SKM-1 (cell line): ENCODE results near the gene GRPEL2.
A peak's percentile ranks its signal among the peaks of the same experiment; 100 is the strongest.

Experiments used
- DNase-seq: peaks from one replicate; lab custom pipeline; 2025; ENCODE audit not compliant: unreplicated experiment; lab: John Stamatoyannopoulos, UW

GRPEL2 gene

DNA sequence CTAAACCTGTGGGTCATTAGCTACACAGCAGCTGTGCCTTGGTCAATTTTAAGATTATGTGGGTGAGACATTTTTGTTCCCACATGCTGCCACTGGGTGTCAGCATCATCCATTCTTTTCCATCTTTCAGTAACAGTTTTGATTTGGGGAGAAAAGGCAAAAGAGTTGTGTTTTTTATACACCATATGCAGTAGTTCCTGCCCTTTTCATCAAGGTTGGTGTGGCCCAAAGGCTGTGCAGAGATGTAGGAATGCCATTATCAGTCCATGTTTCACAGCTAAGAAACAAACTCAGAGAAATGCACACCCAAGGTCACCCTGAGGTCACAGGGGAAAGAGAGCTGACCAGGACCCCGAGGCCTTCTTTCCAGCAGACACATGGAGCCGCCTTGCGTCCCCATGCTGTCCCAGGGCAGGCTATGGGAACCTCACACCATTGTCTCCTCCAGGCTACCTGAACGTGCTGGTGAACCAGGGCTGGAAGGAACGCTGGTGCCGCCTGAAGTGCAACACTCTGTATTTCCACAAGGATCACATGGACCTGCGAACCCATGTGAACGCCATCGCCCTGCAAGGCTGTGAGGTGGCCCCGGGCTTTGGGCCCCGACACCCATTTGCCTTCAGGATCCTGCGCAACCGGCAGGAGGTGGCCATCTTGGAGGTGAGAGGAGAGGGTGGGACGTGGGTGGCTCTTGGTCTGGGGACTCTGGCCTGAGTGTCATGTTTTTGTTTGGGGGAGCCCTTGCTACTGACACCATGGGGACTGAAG, 27.8 kb upstream of the GRPEL2 start:
- DNase-seq, result peak; percentile 28

DNA sequence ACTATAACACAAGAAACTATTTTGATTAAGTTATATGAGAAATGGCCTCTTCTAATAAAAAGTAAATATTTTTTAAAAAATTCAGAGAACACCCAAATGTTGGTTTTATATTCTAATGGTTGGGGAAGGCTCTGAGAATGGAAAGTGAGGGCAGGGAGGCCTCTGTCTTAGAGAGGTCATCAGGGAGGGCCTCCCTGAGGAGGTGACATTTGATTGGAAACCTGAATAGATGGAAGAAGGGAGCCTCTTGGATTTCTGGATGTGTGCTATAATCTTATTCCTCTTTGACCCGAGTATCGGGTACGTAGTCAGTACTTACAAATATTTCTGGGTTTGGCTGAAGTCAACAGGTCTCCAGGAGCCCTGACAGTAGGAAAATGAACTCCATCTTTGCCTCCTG, 26.1 kb upstream of the GRPEL2 start:
- DNase-seq, result no peak

DNA sequence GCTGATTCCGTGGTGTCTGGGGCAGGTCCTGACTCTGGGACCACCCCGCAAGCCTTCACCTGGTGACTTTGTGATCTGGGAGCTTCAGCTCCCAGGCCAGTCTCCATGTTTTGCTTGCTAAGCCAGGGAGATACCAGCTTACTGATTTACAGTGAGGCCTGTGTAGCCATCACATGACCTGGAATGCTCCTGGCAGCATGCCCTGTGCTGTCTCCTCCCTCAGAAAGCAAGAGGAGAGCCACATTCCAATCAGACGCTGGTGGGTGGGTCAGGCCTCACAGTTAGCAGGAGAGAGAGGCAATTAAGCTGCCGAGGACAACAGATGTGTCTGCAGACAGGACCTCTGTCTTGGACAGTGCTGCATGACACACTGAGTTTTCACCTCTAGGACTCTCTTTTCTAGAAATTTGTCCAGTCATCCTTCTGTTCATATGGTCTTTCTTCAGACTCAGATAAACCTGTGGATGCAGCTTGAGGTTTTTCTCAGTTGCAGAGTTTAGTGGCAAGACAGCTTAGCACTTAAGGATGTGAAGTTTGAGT, 24.4 kb upstream of the GRPEL2 start:
- no peak for DNase-seq

DNA sequence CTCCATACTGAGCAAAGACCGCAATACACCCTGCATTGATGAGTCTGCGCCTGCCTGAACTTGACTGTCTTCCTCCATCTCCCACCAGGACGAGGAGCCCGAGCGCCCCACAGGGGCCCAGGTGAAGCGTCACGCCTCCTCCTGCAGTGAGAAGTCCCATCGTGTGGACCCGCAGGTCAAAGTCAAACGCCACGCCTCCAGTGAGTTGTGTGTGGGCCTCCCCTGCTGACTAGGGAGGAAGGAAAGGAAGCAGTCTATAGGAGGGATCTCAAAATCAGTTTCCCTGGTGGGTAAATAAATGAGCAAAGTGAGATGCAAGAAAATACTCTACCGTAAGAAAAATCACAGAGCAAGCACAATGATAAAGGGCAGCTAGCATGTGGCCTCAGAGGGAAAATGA, 22.8 kb upstream of the GRPEL2 start:
- DNase-seq, result no peak

DNA sequence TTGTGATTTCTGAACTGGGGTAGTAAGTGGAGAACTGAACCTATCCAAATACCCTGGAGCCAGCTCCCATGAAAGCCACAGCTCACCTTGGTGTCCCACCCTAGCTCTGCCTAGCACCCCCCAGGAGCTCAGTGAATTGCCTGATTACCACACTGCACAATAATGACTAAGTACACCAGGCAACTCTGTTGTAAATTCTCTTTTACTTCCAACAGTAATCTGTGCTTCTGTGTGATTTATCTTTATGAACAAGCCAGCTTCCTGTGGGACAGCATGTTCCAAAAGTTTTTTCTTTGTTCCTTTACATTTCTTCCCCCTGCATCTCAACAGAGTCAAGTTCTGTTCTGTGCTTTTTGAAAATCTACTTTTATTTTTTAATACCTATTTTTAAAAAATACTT, 22.1 kb upstream of the GRPEL2 start:
- DNase-seq, result no peak

DNA sequence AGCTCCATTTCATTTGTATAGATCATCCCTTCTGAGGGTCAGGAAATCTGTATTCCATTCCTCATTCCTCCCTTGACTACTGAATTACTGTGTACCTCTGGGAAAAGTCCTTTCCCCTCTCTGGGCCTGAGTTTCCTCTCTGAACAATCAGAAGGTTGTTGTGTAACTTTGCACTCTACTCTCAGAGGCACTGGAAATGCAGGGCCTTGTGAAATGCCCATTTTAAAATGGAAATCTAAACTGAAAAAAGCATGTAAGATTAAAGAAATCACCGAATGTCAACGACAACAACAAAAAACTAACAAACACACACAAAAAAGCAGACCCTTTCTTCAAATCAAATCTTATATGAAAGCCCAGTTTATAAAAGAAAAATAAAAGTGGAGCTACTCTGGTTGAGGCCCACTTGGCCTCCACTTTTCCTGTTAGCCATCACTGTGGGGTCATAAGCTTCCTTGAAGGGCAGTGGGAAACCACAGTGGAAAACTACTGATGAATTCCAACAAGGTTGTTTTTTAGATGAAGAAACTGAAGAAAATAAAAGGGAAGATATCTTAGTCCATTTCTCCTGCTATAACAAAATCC, 21.6 kb upstream of the GRPEL2 start:
- no peak for DNase-seq

DNA sequence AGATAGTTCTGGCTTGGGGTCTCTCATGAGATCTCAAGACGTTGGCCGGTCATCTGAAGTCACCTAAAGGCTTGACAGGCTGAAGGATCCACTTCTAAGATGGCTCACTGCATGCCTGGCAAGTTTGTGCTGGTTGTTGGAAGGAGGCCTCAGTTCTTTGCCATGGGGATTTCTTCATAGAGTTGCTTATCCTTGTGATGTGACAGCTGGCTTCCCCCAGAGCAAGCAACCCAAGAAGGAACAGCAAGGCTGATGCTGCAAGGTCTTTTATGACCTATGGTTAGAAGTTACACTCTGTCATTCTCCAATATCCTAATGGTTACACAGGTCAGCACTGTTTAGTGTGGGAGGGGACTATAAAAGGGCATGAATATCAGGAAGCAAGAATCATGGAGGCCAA, 20.7 kb upstream of the GRPEL2 start:
- no peak for DNase-seq

DNA sequence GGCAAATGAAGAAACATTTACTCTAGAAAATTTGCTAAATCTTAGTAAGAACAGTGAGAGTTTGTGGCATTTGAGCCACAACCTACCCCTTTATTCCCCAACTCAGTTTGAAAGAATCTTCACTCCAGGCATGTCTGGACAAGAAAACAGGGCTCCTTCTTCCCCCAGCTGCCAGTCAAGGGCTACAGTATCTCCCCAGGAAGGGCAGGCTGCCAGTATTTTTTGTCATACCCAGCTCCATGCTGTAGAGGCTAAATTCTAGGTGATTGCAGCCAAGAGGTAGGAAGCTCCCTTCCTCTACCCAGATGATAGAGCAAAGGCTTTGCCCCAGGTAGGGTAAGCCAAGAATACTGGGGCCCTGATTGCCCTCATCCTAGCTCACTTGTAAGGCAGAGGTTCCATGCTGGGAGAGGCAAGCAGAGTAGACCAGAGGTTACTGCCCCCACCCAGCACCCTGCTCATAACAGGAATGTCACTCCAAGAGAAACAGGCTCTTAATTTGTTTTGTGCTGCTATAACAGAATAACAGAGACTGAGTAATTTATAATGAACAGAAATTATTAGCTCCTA, 20.0 kb upstream of the GRPEL2 start:
- no peak for DNase-seq

DNA sequence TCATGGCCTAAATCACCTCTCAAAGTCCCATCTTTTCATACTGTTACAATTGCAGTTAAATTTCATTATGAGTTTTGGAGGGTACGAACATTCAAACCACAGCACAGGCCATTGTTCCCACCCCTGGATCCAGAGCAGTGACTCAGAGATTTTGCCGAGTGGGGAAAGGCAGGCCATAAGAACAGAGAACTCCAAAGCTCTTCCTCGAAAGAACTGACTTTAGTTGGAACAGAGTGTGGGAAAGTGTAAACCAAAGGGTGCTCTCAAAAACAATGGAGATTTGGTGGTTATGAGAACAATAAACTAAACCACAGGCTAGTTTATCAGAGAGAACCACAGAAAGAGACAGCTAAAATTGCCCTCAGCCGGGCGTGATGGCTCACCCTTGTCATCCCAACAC, 19.4 kb upstream of the GRPEL2 start:
- no peak for DNase-seq

DNA sequence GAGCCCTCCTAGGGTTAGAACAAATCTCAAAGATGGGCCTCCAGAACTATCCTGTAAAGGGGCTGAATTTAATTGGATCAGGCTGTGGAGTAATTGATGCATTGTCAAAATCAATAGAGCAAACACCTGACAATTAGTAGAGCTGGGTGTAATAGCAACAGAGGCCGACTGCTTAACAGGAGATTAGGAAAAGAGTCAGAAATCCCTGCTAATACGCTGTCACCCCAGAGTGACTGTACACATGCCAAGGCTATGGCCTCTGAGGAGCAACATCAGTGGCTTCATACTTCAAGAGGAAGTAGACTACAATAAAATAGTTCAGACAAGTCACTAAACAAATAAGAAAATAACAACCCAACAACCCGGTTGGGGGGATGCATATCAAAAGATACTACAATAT, 18.7 kb upstream of the GRPEL2 start:
- no peak for DNase-seq

DNA sequence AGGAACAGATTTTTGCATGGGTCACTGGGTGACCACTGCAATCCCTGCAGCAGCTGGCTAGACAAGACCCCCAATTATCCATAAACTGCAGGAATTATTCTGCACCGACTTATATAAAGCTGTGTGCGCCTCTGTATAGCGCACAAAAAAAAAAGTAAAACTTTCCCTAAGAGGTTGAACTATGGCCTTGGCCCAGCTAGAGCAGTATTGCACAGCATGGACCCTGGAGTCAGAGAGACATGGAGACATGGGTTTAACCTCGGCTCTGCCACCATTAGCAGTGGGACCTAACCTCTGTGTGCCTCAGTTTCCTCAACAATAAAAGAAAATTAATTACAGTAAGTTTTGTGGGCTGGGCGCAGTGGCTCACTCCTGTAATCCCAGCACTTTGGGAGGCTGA, 17.1 kb upstream of the GRPEL2 start:
- no peak for DNase-seq

DNA sequence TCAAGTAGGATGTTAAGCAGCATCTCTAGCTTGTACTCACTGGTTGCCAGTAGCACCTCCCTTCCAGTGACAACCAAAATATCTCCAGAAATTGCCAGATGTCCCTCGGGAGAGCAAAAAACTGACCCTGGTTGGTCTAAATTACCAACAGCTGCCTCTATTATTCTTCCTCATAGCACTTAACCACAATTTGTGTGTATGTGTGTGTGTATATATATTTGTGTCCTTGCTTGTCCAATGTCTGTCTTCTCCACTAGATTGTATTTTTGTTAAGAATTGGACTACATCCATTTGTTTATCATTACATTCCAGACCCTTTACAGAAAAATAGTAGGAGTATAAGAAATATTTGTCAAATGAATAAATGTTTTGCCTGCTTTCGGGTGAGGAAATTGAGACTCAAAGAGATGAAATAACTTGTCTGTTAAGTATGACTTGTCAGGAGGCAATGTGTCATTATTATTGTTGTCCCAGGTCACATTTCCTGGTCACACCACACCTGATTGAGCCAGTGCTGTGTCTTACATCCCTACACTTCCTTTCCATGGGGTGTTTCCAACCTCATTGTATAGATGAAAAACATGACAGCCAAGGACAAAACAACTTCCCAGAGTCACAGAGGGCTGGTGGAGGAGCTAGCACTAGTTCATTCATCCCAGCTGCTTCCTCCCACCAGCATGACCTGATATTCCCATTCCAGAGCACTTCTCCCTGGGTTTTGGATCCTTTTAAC, 11.4 kb upstream of the GRPEL2 start:
- DNase-seq, result no peak

DNA sequence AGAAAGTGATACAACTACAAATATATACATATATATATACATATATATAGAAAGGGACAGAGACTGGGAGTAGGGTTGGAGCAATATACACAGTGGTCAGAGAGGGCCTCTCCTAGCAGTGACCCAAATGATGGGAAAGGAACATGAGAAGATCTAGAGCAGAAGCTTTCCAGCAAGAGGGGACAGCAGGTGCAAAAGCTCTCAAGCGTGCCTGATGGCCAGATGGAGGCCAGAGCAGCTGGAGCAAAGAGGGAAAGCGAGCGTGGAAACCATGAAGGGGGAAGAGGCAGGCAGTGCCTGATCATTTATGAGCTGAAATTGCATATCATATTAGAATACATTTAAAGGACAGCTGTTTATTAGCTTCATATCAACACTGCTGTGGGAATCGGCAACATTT, 7.6 kb upstream of the GRPEL2 start:
- DNase-seq, result no peak

DNA sequence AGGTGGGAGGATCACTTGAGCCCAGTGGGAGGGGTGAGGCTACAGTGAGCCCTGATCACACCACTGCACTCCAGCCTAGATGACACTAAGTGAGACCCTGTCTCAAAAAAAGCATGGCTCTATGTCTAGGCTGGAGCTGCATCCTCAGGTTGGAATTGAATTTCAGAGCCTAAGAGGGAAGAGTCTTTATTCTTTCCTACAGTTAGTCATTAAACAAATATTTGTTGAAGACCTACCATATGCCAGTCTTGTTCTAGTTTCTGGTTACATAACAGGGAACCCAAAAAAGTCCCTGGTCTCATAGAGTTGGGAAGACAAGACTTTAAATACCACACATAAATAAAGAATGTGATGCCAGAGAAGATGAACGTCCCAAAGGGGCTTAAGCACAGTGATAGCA, 6.9 kb upstream of the GRPEL2 start:
- no peak for DNase-seq

DNA sequence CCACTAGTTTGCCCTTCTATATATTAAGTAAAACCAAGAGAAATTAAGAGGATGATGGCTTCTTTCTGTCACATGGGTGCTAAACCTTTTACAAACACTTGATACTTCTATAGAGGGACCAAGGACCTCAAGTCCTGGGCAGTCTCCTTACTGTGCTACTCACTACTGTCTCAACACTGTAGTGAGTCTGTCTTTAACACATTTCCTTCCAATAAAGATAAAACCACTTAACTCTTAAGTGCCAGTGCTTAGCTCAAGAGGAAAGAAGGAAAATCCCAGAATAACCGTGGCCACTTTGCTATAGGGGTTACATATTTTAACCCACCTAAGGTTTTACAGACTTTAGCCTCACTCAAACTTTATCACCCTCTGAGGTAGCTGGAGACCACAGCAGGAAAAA, 4.4 kb upstream of the GRPEL2 start:
- no peak for DNase-seq

DNA sequence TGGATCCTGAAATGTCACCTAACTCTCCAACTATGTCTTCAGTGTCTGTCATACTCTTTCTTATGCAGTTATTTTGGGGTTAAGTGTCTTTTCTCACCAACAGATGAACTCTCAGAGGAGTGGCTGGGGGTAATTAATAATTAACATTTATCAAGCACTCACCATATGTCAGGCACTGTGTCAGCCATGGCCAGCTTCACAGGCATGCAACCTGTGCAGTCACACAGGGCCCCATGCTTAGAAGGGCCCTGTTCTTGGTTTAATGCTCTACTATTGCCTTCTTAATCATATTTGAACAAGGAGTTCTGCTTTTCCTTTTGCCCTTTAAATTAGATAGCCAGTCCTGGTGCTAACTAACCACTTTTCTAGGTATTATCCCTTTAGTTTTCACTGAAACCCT, 3.4 kb upstream of the GRPEL2 start:
- DNase-seq, result no peak

DNA sequence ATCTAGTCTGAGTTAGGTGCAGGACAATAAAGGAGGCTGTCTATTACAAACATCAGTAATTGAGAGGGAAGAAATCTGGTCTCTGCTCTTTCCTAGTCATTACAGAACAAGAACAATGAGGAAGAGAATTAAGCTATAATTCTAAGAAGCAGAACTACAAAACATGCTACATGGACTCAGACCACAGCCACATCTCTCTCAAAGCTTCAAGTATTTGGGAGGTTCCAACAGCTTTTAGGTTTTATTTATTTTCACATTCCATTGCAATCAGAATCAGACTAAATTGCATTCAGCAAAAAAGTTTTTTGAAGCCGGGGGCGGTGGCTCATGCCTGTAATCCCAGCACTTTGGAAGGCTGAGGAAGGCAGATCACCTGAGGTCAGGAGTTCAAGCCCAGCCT, 1.1 kb upstream of the GRPEL2 start:
- DNase-seq, result no peak

DNA sequence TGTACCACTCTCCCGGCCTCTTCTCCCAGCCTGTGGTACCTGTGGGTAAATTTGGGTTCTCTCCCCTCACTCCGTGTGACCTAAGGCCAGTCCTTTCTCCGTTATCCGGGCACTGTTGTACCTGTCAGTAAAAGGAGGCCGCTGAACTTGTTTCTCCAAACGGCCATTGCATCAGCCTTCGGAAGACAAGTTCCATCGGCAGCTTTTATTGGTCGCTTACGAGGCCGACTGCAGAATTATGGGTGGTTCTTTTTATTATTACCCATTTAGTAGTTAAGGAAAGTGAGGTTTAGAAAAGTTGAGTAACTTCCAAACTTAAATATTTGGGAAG, 558 bp downstream of the GRPEL2 start:
- DNase-seq, result no peak

DNA sequence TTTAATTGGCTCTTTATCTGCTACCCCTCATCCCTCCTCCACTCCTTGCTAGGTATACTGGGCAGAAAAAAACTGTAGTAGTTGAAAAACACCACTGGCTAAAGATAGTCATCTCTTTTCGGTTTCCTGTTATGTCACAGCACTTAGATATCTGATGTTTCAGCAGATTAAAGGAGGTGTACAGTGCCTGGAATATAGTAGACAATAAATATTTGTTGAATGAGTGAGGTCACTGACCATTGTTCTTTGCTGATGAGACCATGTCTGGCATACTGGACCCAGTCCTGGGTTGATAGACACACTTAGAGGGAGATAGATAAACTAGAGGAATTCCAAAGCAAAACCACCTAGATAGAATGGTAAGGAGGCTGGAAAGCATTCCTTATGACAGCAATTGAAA, 3.2 kb downstream of the GRPEL2 start:
- no peak for DNase-seq

DNA sequence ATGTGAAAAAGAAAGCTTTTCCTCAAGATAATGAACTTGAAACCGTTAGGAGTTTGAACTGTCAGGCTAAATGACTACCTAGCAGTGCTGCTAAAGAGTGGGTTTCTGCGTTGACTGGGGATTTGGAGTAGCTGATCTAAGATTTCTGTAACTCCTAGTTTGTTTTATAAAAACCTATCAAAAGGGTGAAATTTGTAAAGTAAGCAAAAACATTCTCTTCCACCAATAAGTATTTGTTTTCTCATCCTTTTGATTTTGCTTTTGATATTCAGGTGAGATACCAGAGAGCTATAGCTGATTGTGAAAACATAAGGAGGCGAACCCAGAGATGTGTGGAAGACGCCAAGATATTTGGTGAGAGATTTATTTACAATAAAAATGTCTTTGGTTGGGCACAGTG, 4.1 kb downstream of the GRPEL2 start:
- no peak for DNase-seq

DNA sequence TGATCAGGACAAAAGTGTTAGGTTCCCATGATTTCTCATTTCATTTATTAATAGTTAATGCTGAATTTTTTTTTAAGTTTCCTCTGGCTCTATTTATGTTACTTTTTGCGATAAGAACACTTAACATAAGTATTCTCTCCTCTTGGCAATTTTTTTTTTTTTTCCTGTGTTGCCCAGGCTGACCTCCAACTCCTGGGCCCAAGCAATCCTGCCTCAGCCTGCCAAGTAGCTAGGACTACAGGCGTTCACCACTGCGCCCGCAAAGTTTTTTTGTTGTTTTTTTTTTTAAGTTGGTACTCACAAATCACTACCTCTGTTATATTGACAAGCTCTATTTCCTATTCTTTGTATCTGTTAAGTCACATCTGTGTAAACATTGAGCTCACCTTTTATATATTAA, 6.9 kb downstream of the GRPEL2 start:
- no peak for DNase-seq

DNA sequence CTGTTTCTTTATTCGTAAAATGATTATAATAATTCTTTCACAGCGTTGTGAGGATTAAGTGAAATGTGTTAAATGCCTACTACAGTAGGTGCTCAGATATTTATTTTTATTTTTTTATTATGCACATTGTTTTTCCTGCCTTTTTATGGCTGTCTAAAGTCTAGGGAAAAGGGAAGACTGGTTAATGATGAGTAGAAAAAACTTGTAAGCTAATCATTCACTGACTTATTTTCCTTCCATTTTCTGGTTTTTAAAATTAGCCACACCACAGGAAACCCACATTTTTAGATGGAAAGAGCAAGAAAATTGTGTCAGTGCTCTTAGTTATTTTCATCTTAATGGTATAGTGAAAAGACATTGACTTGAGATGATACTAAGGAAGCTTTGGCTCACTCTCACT, 8.6 kb downstream of the GRPEL2 start:
- DNase-seq, result no peak
